ENCODE measurements around the gene PDE4DIP. TPM values are rescaled to one million over a fixed set of nuclear protein-coding genes. Genes with fewer than 3 reads are reported as not detected.
"Not testable (repeated sequence)": the region's sequence is repeated elsewhere in the genome, so short reads cannot be mapped to it uniquely, and the experiment has no call there.

Gene PDE4DIP
- total RNA-seq, 1 donor from 2014 or later: 26.8 TPM

- not testable (repeated sequence) for H3K9me3 Mint-ChIP-seq (ENCODE audit: low read depth)
Observed at GRCh38 chr1:148916222-148916621, 72.0 kb downstream of the PDE4DIP start.

GRCh38 chr1:148916695-148917348, 72.6 kb downstream of the PDE4DIP start:
- not testable (repeated sequence) for H3K36me3 Mint-ChIP-seq (ENCODE audit: insufficient read depth); H3K4me3 Mint-ChIP-seq (ENCODE audit: low read depth); H3K27me3 Mint-ChIP-seq; H3K27ac Mint-ChIP-seq; DNase-seq (ENCODE audit: low spot score, unreplicated experiment); H3K9me3 Mint-ChIP-seq (ENCODE audit: low read depth); H3K4me1 Mint-ChIP-seq (ENCODE audit: low read depth)

More at GRCh38 chr1:148916222-148916621, 72.0 kb downstream of the PDE4DIP start:
- H3K4me1 Mint-ChIP-seq (ENCODE audit: low read depth); DNase-seq (ENCODE audit: low spot score, unreplicated experiment); H3K36me3 Mint-ChIP-seq (ENCODE audit: insufficient read depth); H3K27ac Mint-ChIP-seq; H3K4me3 Mint-ChIP-seq (ENCODE audit: low read depth); H3K27me3 Mint-ChIP-seq: not testable (repeated sequence)

- H3K27ac Mint-ChIP-seq; H3K9me3 Mint-ChIP-seq (ENCODE audit: low read depth); DNase-seq (ENCODE audit: low spot score, unreplicated experiment); H3K36me3 Mint-ChIP-seq (ENCODE audit: insufficient read depth); H3K27me3 Mint-ChIP-seq; H3K4me3 Mint-ChIP-seq (ENCODE audit: low read depth); H3K4me1 Mint-ChIP-seq (ENCODE audit: low read depth): not testable (repeated sequence)
Observed at GRCh38 chr1:148918836-148919447, 74.7 kb downstream of the PDE4DIP start.

GRCh38 chr1:148921047-148921446, 76.8 kb downstream of the PDE4DIP start:
- not testable (repeated sequence) for H3K36me3 Mint-ChIP-seq (ENCODE audit: insufficient read depth)

GRCh38 chr1:148923798-148924197, 79.6 kb downstream of the PDE4DIP start:
- H3K36me3 Mint-ChIP-seq (ENCODE audit: insufficient read depth); H3K27ac Mint-ChIP-seq; H3K4me3 Mint-ChIP-seq (ENCODE audit: low read depth); DNase-seq (ENCODE audit: low spot score, unreplicated experiment); H3K9me3 Mint-ChIP-seq (ENCODE audit: low read depth); H3K27me3 Mint-ChIP-seq; H3K4me1 Mint-ChIP-seq (ENCODE audit: low read depth): not testable (repeated sequence)

More at GRCh38 chr1:148921047-148921446, 76.8 kb downstream of the PDE4DIP start:
- DNase-seq (ENCODE audit: low spot score, unreplicated experiment); H3K4me3 Mint-ChIP-seq (ENCODE audit: low read depth); H3K27ac Mint-ChIP-seq; H3K9me3 Mint-ChIP-seq (ENCODE audit: low read depth); H3K4me1 Mint-ChIP-seq (ENCODE audit: low read depth); H3K27me3 Mint-ChIP-seq: not testable (repeated sequence)

GRCh38 chr1:148927645-148928044, 83.4 kb downstream of the PDE4DIP start:
- H3K27ac Mint-ChIP-seq; H3K4me1 Mint-ChIP-seq (ENCODE audit: low read depth); H3K36me3 Mint-ChIP-seq (ENCODE audit: insufficient read depth); H3K4me3 Mint-ChIP-seq (ENCODE audit: low read depth); DNase-seq (ENCODE audit: low spot score, unreplicated experiment); H3K27me3 Mint-ChIP-seq; H3K9me3 Mint-ChIP-seq (ENCODE audit: low read depth): not testable (repeated sequence)

- H3K4me3 Mint-ChIP-seq (ENCODE audit: low read depth); H3K36me3 Mint-ChIP-seq (ENCODE audit: insufficient read depth); H3K27me3 Mint-ChIP-seq; DNase-seq (ENCODE audit: low spot score, unreplicated experiment); H3K27ac Mint-ChIP-seq; H3K9me3 Mint-ChIP-seq (ENCODE audit: low read depth); H3K4me1 Mint-ChIP-seq (ENCODE audit: low read depth): not testable (repeated sequence)
Observed at GRCh38 chr1:148929253-148929652, 85.0 kb downstream of the PDE4DIP start.

GRCh38 chr1:148935381-148936002, 91.3 kb downstream of the PDE4DIP start:
- not testable (repeated sequence) for H3K4me3 Mint-ChIP-seq (ENCODE audit: low read depth); H3K27me3 Mint-ChIP-seq; DNase-seq (ENCODE audit: low spot score, unreplicated experiment); H3K27ac Mint-ChIP-seq; H3K9me3 Mint-ChIP-seq (ENCODE audit: low read depth); H3K4me1 Mint-ChIP-seq (ENCODE audit: low read depth); H3K36me3 Mint-ChIP-seq (ENCODE audit: insufficient read depth)

- H3K9me3 Mint-ChIP-seq (ENCODE audit: low read depth); H3K4me3 Mint-ChIP-seq (ENCODE audit: low read depth); H3K4me1 Mint-ChIP-seq (ENCODE audit: low read depth); DNase-seq (ENCODE audit: low spot score, unreplicated experiment); H3K36me3 Mint-ChIP-seq (ENCODE audit: insufficient read depth); H3K27ac Mint-ChIP-seq; H3K27me3 Mint-ChIP-seq: not testable (repeated sequence)
Observed at GRCh38 chr1:148942906-148943305, 98.7 kb downstream of the PDE4DIP start.

- H3K4me1 Mint-ChIP-seq (ENCODE audit: low read depth); H3K27ac Mint-ChIP-seq; DNase-seq (ENCODE audit: low spot score, unreplicated experiment); H3K4me3 Mint-ChIP-seq (ENCODE audit: low read depth); H3K27me3 Mint-ChIP-seq; H3K36me3 Mint-ChIP-seq (ENCODE audit: insufficient read depth); H3K9me3 Mint-ChIP-seq (ENCODE audit: low read depth): not testable (repeated sequence)
Observed at GRCh38 chr1:148945130-148945529, 100.9 kb downstream of the PDE4DIP start.

- H3K4me1 Mint-ChIP-seq (ENCODE audit: low read depth); H3K9me3 Mint-ChIP-seq (ENCODE audit: low read depth); H3K4me3 Mint-ChIP-seq (ENCODE audit: low read depth): not testable (repeated sequence)
Observed at GRCh38 chr1:148948768-148949167, 104.5 kb downstream of the PDE4DIP start.

GRCh38 chr1:148951336-148952227, 107.4 kb downstream of the PDE4DIP start:
- H3K9me3 Mint-ChIP-seq (ENCODE audit: low read depth); H3K36me3 Mint-ChIP-seq (ENCODE audit: insufficient read depth); H3K4me1 Mint-ChIP-seq (ENCODE audit: low read depth); H3K27me3 Mint-ChIP-seq: not testable (repeated sequence)
- DNase-seq (ENCODE audit: low spot score, unreplicated experiment): peak; percentile 47
- H3K4me3 Mint-ChIP-seq (ENCODE audit: low read depth): peak overlapping the region; percentile 97
- peak overlapping the region; percentile 98 for H3K27ac Mint-ChIP-seq

More at GRCh38 chr1:148948768-148949167, 104.5 kb downstream of the PDE4DIP start:
- not testable (repeated sequence) for H3K27me3 Mint-ChIP-seq; H3K27ac Mint-ChIP-seq; DNase-seq (ENCODE audit: low spot score, unreplicated experiment); H3K36me3 Mint-ChIP-seq (ENCODE audit: insufficient read depth)
